GM10248 (cell line): Measurements from ENCODE around the gene COL23A1.

ENCODE experiments used
- CTCF ChIA-PET: fragments of 300-600 bp; sonication (Branson Sonifier 250); formaldehyde crosslinking; extraction: SDS; loops from one replicate; lab custom pipeline; 2021; ENCODE audit warnings: antibody characterized with exemption; lab: Yijun Ruan, JAX
- POLR2A ChIA-PET: fragments of 350-650 bp; sonication (Branson Sonifier 250); formaldehyde crosslinking; extraction: SDS; loops from one replicate; lab custom pipeline; 2020; ENCODE audit warnings: antibody characterized with exemption; lab: Yijun Ruan, JAX
- DNase-seq: peaks from one replicate; pipeline ENCODE4 v3.0.0; 2012; ENCODE audit errors: extremely low spot score
- TF ChIP-seq, protein P1 (sequence below): IDR thresholded peaks from 2 replicates; pipeline ENCODE4 v1.5.1; 2012; ENCODE audit warnings: mild to moderate bottlenecking, low read depth; ENCODE audit errors: extremely low read depth, missing control alignments, control extremely low read depth

Gene COL23A1

DNA sequence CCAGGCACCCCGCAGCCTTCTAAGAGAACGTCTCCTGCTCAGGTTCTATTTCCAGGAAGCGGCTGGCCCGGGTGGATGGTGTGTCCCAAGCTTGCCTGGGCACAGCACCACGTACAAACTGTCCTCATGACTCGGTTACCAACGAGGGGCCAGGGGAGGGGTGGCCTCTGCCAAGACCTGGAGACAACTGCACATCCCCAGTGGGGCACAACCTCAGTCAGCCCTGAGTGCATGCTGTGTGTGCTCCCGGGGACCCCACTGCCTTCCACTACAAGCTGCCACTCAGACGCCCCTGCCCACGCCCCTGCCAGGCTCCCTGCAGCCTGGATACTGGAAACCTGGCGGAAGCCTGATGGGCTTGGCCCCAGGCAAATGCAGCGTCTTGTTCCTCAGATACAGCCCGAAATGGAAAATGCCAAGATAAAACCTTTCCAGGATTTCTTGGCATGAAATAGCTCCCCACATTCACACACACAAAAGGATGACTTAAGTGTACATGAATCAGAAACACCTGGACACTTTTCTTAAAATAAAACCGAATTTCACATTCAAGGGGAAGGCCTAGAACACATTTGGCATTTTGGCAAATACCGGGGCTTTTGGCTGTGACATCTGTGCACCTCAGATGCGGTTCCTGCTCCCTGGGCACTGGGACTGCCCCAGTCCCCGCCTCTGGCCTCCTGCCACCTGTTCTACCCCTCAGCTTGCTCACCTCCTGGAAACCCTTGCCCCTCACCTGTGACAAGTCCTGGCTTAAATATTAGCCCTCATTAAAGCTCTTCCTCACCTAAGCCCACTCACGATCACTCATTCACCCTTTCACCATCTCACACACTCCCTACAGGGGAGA lies 62.5 kb downstream of the COL23A1 start:
- DNase-seq: no peak
- TF ChIP-seq, protein P1, sequence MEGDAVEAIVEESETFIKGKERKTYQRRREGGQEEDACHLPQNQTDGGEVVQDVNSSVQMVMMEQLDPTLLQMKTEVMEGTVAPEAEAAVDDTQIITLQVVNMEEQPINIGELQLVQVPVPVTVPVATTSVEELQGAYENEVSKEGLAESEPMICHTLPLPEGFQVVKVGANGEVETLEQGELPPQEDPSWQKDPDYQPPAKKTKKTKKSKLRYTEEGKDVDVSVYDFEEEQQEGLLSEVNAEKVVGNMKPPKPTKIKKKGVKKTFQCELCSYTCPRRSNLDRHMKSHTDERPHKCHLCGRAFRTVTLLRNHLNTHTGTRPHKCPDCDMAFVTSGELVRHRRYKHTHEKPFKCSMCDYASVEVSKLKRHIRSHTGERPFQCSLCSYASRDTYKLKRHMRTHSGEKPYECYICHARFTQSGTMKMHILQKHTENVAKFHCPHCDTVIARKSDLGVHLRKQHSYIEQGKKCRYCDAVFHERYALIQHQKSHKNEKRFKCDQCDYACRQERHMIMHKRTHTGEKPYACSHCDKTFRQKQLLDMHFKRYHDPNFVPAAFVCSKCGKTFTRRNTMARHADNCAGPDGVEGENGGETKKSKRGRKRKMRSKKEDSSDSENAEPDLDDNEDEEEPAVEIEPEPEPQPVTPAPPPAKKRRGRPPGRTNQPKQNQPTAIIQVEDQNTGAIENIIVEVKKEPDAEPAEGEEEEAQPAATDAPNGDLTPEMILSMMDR: no peak
- ChIA-PET CTCF (no interaction called here), POLR2A (no interaction called here)

DNA sequence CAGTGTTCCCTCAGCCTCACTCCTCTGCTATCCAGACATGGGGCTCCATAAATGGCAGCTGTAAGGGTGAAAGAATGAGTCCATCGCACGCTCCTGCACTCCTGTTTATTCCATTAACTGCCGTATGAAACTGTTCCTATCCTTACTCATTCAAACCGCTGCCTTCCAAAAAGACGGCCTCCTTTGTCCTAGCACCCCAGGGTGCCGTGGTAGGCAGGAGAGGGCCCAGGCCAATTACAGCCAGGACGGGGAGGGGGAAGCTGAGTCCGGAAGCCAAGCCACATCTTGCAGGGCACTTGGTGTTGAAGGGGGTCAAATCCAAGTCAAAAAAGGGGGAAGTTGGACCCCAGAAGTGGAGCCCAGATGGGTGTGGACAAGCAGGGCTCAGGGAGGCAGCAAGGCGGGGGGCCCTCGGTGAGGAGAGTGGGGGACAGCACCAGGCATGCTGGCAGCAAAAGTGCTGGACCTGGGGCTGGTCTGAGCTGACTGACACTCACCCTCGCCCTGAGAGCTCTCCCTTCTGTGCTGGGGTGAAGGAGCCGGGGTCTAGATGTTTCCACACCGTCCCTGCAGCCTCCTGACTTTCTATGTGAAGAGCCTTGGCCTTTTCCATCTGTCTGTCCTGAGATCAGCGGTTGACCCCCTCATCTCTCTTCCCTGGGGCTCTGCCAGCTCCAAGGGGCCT lies 63.3 kb downstream of the COL23A1 start:
- TF ChIP-seq, protein P1: no peak
- CTCF ChIA-PET: interaction anchor here (1.6 kb wide), 1 partner anchor 14 kb away, joined by 3 read pairs; no protein-coding TSS in a partner anchor
- POLR2A ChIA-PET: no interaction called here

DNA sequence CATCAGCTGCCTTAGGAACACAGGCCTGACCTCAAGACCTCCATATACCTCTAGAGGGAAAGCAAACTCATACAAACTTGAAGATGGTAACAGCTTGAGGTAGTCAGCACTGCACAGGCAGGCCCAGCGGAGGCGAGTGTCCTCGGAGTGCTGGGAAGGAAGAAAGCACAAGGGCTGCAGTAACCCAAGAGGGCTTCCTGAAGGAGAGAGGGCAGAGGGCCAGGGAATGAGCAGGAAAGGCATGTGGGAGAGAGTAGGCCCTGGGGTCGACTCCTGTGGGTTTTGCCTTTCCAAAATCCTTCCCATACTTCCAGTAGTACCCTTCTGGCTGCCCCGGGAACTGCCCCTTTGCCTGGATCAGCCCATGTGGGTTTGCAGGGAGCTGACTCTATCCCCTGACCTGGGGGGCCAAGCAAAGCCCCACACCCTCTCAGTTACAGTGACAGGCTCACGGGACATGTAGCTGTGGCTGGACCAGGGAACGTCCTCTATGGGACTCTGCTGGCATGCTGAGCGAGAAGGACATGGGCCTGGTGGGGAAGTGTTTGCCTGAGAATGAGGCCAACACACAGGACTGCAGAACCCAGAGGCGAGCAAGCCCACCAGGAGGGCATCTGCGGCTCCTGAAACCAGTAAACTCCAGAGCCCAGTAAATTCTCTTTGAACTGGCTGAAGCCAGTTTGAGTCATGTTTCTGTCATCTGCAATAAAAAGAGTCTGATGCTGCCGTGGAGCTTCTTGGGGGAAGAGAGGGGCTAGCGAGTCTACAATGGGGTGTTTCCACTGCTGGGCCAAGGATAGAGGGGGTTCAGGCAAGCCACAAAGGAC lies 64.1 kb downstream of the COL23A1 start:
- ChIA-PET CTCF (interaction anchor here (1.6 kb wide), 1 partner anchor 13 kb away, joined by 3 read pairs; no protein-coding TSS in a partner anchor), POLR2A (no interaction called here)
- TF ChIP-seq, protein P1: no peak
- no peak for DNase-seq

More for the DNA sequence above, 63.3 kb downstream of the COL23A1 start:
- DNase-seq: no peak

DNA sequence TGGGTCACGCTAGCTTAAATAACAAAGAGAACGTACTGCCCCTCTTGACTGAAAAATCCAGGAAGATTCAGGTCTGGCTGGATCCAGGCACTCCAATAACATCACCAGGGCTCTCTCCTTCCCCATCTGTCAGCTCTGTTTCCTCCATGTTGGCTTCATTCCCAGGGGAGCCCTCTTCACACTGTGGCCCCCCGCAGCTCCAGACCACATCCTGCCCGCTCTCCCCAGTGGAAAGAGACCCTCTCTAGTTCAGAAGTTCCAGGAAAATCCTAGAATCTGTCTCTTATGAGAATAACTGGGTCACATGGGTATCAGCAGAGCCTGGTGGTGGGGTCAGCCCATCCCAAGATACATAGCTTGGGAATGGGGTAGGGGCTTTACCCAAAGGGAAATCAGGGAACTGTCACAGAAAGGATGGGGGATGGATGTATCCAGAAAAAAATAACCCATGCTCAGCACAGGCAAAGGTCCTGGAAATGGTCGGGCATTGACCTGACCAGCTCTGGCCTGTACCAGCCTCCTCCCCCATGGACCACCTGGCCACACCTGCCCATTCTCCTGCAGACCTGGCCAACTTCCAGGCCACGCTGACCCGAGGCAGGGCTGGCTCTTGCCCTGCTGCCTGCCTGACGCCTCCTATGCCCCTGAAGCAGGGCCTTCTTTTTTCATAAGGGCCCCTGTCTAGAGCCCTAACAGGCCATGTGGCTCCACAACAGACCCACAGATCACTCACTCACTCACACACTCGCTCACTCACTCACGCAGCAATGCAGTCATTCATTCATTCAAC lies 65.9 kb downstream of the COL23A1 start:
- POLR2A ChIA-PET: no interaction called here
- CTCF ChIA-PET: no interaction called here
- DNase-seq: no peak

DNA sequence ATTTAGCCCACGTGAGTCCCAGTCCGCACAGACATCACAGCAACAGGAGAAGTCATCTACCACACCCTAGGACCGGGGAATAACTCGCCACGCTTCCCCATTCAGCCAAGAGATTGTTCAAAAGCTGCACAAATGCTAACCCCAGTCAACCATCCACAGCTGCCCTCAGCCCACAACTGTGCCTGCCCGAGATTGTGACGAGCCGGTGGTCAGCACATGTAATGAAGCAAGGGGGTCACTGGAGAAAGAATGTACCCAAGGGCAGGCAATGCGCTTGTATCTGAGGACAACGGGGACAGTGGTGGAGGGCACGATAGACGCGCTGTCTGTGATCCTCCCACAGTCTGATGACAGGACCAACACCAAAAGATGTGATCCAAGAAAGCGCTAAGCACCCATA lies 67.8 kb downstream of the COL23A1 start:
- ChIA-PET POLR2A (no interaction called here), CTCF (no interaction called here)
- TF ChIP-seq, protein P1: no peak
- DNase-seq: no peak

More for the DNA sequence above, 65.9 kb downstream of the COL23A1 start:
- TF ChIP-seq, protein P1: no peak
